GM15510 (cell line): ENCODE measurements around the gene FTO.

ENCODE experiments used
- POLR2A ChIP-seq: IDR thresholded peaks from 3 replicates; pipeline ENCODE4 v1.6.1; 2011; ENCODE audit warnings: borderline replicate concordance; ENCODE audit not compliant: insufficient read length; ENCODE audit errors: extremely low read depth

FTO gene

GRCh38 chr16:53962041-53962440 lies 258.1 kb downstream of the FTO start:
- no peak for TF ChIP-seq POLR2A

- TF ChIP-seq POLR2A, result no peak
These were observed 260.3 kb downstream of the FTO start for GRCh38 chr16:53964145-53964790.

- TF ChIP-seq POLR2A, result no peak
These were observed 263.0 kb downstream of the FTO start for GRCh38 chr16:53966821-53967571.

GRCh38 chr16:53967572-53967971 lies 263.6 kb downstream of the FTO start:
- TF ChIP-seq POLR2A, result no peak

GRCh38 chr16:53968454-53968853 lies 264.5 kb downstream of the FTO start:
- TF ChIP-seq POLR2A, result no peak

- no peak for TF ChIP-seq POLR2A
These were observed 264.9 kb downstream of the FTO start for GRCh38 chr16:53968896-53969295.

GRCh38 chr16:53971616-53972015 lies 267.7 kb downstream of the FTO start:
- TF ChIP-seq POLR2A, result no peak

GRCh38 chr16:53973021-53973420 lies 269.1 kb downstream of the FTO start:
- no peak for TF ChIP-seq POLR2A

GRCh38 chr16:53974484-53975080 lies 270.6 kb downstream of the FTO start:
- no peak for TF ChIP-seq POLR2A

- TF ChIP-seq POLR2A, result no peak
These were observed 276.7 kb downstream of the FTO start for GRCh38 chr16:53980675-53981074.

- TF ChIP-seq POLR2A, result no peak
These were observed 278.7 kb downstream of the FTO start for GRCh38 chr16:53982631-53983042.

- no peak for TF ChIP-seq POLR2A
These were observed 281.0 kb downstream of the FTO start for GRCh38 chr16:53984936-53985335.

- TF ChIP-seq POLR2A, result no peak
These were observed 281.9 kb downstream of the FTO start for GRCh38 chr16:53985861-53986260.

GRCh38 chr16:53986793-53987192 lies 282.8 kb downstream of the FTO start:
- TF ChIP-seq POLR2A, result no peak

- no peak for TF ChIP-seq POLR2A
These were observed 284.2 kb downstream of the FTO start for GRCh38 chr16:53988136-53988535.

GRCh38 chr16:53989597-53989996 lies 285.6 kb downstream of the FTO start:
- no peak for TF ChIP-seq POLR2A
